Thyroid gland (tissue), 4 donors: ENCODE results near the gene PCNX3.

Experiments
- POLR2A ChIP-seq, 2 donors: fragments of 450-650 bp; IDR thresholded peaks; one replicate each; pipeline ENCODE4 v1.6.1; 2017; ENCODE audit warnings: antibody characterized with exemption in 2 of 2, mild to moderate bottlenecking in 2 of 2, moderate library complexity in 1 of 2
- TF ChIP-seq, protein P1 (sequence below), 6 experiments: fragments of 200-600 bp in 3 of 6; fragments of 450-650 bp in 3 of 6; sonication (generic) in 3 of 6; IDR thresholded peaks; one replicate each; pipeline ENCODE4 v1.5.1; 2016 to 2019; ENCODE audit warnings: antibody characterized with exemption in 6 of 6, mild to moderate bottlenecking in 2 of 6, inconsistent platforms in 1 of 6, moderate library complexity in 1 of 6

DNA sequence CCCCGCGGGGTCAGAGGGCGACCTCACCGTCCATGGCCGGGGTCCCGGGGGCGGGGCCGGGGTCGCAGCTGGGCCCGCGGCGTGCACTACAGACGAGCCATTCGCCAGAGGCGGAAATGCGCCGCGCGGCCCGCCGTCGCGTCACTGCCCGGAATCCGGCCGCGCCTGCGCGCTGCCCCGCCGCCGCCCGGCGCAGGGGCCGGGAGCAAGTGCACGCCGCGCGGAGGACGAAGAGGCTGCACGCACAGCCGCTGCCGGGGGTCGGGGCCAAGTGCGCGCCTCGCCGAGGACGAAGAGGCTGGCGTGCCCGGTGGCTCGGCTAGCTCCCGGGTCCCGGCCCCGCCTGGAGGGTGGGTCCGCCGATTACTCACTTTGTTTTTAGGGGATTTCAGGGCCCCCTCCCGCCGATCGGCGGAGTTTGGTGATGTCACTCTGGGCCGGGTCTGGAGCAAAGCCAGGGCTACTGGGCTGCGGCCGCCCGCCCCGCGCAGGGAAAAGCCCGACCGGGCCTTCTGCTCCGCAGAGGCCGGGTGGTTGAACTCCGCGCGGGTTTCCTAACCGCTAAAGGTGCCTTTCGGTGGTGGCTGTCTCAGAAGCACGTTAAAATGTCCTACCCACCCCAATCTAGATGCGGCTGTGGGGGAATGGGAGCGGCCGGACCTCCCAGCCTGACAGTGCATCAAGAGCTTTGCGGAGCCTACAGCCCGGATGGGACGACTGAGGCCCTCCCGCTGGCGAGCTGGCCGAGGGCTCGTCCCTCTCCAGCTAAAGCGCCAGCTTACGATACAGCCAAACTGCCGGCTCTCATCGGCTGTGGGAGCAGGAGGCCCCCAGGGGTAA is 47.4 kb downstream of the PCNX3 start, which contains the start of gene RELA:
- peak; percentile 20 to 81 for TF ChIP-seq POLR2A (IDR thresholded peaks at IDR 0.05)
- TF ChIP-seq, protein P1, sequence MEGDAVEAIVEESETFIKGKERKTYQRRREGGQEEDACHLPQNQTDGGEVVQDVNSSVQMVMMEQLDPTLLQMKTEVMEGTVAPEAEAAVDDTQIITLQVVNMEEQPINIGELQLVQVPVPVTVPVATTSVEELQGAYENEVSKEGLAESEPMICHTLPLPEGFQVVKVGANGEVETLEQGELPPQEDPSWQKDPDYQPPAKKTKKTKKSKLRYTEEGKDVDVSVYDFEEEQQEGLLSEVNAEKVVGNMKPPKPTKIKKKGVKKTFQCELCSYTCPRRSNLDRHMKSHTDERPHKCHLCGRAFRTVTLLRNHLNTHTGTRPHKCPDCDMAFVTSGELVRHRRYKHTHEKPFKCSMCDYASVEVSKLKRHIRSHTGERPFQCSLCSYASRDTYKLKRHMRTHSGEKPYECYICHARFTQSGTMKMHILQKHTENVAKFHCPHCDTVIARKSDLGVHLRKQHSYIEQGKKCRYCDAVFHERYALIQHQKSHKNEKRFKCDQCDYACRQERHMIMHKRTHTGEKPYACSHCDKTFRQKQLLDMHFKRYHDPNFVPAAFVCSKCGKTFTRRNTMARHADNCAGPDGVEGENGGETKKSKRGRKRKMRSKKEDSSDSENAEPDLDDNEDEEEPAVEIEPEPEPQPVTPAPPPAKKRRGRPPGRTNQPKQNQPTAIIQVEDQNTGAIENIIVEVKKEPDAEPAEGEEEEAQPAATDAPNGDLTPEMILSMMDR (IDR thresholded peaks at IDR 0.05): peak in 2 of 6 experiments; percentile 0 to 42
